ENCODE data around the gene PRKCH. TPM values are rescaled to one million over a fixed set of nuclear protein-coding genes. Genes with fewer than 3 reads are reported as not detected.

The PRKCH gene
- total RNA-seq, 1 experiment from 2014 or later: 5.2 TPM

- Mint-ChIP-seq H3K9me3 (no peaks in the 10 kb centered on the region), H3K36me3 (ENCODE audit: insufficient read depth in 1 of 3, low read depth in 3 of 3) (no peaks in the 10 kb centered on the region), H3K27me3 (ENCODE audit: low read depth) (no peaks in the 10 kb centered on the region), H3K4me1 (peaks cover 22 to 26% of the 10 kb centered on the region in 2 experiments), H3K27ac (no peak overlapping the region), H3K4me3 (no peak overlapping the region)
- no peak overlapping the region for H2AK5ac ChIP-seq (ENCODE audit: insufficient read length, low read length)
- H3K14ac ChIP-seq (ENCODE audit: insufficient read depth, low read length): no peak overlapping the region
- no peak overlapping the region for H3K4me2 ChIP-seq (ENCODE audit: insufficient read depth, insufficient read length, low read length)
- no peak overlapping the region for H4K5ac ChIP-seq (ENCODE audit: insufficient read length, low read depth, low read length)
- no peak overlapping the region for H3K23ac ChIP-seq (ENCODE audit: insufficient read length, low read depth, low read length)
- 0 out of 2 replicates have a peak, but pooled peaks cover 2% of the 10 kb centered on the region for H3K79me2 ChIP-seq (ENCODE audit: insufficient read depth, low read length)
- no peak overlapping the region for H4K8ac ChIP-seq (replicated peaks; ENCODE audit: insufficient read length, low read depth, low read length)
- no peaks in the 10 kb centered on the region for H3K23me2 ChIP-seq (ENCODE audit: insufficient read length, low read depth, low read length, poor library complexity, severe bottlenecking)
- H3K79me1 ChIP-seq (ENCODE audit: insufficient read depth, low read depth, low read length, poor library complexity, severe bottlenecking): no peaks in the 10 kb centered on the region
- H2BK12ac ChIP-seq (ENCODE audit: insufficient read length, low read depth, low read length): no peak overlapping the region
- no peak overlapping the region for H3K27ac ChIP-seq (ENCODE audit: insufficient read length, low read depth, low read length)
- H3K56ac ChIP-seq (ENCODE audit: insufficient read length, low read depth, low read length): no peak overlapping the region
- no peak overlapping the region for H2BK20ac ChIP-seq (ENCODE audit: low read depth, low read length, poor library complexity, severe bottlenecking)
- no peak overlapping the region for H3T11ph ChIP-seq (ENCODE audit: low read length)
- no peak overlapping the region for H3K4ac ChIP-seq (ENCODE audit: low read depth, low read length)
- no peaks in the 10 kb centered on the region for H3K9me3 ChIP-seq (ENCODE audit: control insufficient read depth, low read depth, low read length)
- H2BK120ac ChIP-seq (ENCODE audit: low read depth, low read length, poor library complexity, severe bottlenecking): no peak overlapping the region
- no peak overlapping the region for H2BK15ac ChIP-seq (ENCODE audit: low read depth, low read length)
- no peaks in the 10 kb centered on the region; the same call in 1 of the 2 replicates for H3K27me3 ChIP-seq (ENCODE audit: insufficient read depth, low read length)
- TF ChIP-seq CTCF (conservative IDR thresholded peaks at IDR 0.05): no peak
- no CpG with 5 or more reads among the region's 1 CpG for WGBS (ENCODE audit: extremely low coverage, insufficient read length, low lambda C conversion rate)
- no peak overlapping the region for H2AFZ ChIP-seq (ENCODE audit: low read length)
- H4K91ac ChIP-seq (ENCODE audit: insufficient read length, low read depth, low read length): no peak overlapping the region
- H2BK5ac ChIP-seq (ENCODE audit: insufficient read length, low read length): no peak overlapping the region
- H3K4me1 ChIP-seq (ENCODE audit: insufficient read depth, low read length): peaks cover 8% of the 10 kb centered on the region
- H3K18ac ChIP-seq (ENCODE audit: insufficient read length, low read depth, low read length): no peak overlapping the region
- H4K20me1 ChIP-seq (ENCODE audit: control insufficient read depth, insufficient read depth, insufficient read length): no peaks in the 10 kb centered on the region
- no peak overlapping the region for H3K9ac ChIP-seq (ENCODE audit: extremely low read depth, insufficient read length, low read length)
- no peak for DNase-seq
These were observed 200.4 kb downstream of the PRKCH start for GRCh38 chr14:61521773-61522172.
